DOHH2 (cell line): ENCODE measurements around the gene SLC16A6.

Source experiments
- CTCF ChIP-seq: fragments of 200-600 bp; sonication (generic); IDR thresholded peaks from one replicate; pipeline ENCODE4 v1.5.1; 2014; ENCODE audit warnings: antibody characterized with exemption, mild to moderate bottlenecking, low read depth, low read length; ENCODE audit not compliant: poor library complexity, severe bottlenecking
- EZH2phosphoT487 ChIP-seq: fragments of 200-600 bp; sonication (generic); IDR thresholded peaks from 2 replicates; pipeline ENCODE4 v1.6.1; 2017; ENCODE audit warnings: borderline replicate concordance, mild to moderate bottlenecking, antibody characterized with exemption, low read length, moderate library complexity, mixed read lengths

- TF ChIP-seq CTCF (no peak), EZH2phosphoT487 (no peak)
Measured at GRCh38 chr17:68320311-68320865, 29.5 kb upstream of the SLC16A6 start.
